HepG2 (cell line): ENCODE results near the gene FAF1. TPM values are rescaled to one million over a fixed set of nuclear protein-coding genes. Genes with fewer than 3 reads are reported as not detected.

ENCODE experiments used
- ATAC-seq: fragments of 200-7000 bp; cut with Tn5 transposase; 3 replicates; pipeline ENCODE4 v1.9.1; 2020; ENCODE audit warnings: mild to moderate bottlenecking, moderate library complexity
- BruUV-seq: library from RNA; stranded (reverse); fragments of 400-500 nt; replicated peaks from 2 replicates; lab custom pipeline; 2021; lab: Mats Ljungman, UMichigan
- CTCF ChIA-PET: fragments of 300-600 bp; formaldehyde crosslinking; extraction: SDS; loops from one replicate; lab custom pipeline; 2021; ENCODE audit warnings: low total read pairs, inconsistent platforms, low intra/inter-chr PET ratio; lab: Yijun Ruan, JAX
- POLR2A ChIA-PET: fragments of 350-600 bp; sonication (Branson Sonifier 250); formaldehyde crosslinking; loops from one replicate; lab custom pipeline; 2020; ENCODE audit warnings: antibody characterized with exemption, inconsistent platforms; lab: Yijun Ruan, JAX
- DNase-seq: peaks from one replicate; pipeline ENCODE4 v3.0.0-alpha.2; 2015; ENCODE audit warnings: low spot score
- FAIRE-seq: peaks from 3 replicates; lab custom pipeline; 2011; peaks lifted over from hg19 to GRCh38; lab: Jason Lieb, UNC
- H2AFZ ChIP-seq: one replicate; pipeline ENCODE4 v1.6.1; 2011; ENCODE audit warnings: low read length, inconsistent platforms
- H3K27ac ChIP-seq: fragments of 300-600 bp; 3 replicates; pipeline ENCODE4 v1.8.0; 2011; ENCODE audit warnings: mixed run types, mild to moderate bottlenecking, mixed read lengths, low read length, inconsistent platforms; ENCODE audit not compliant: insufficient read depth; ENCODE audit errors: extremely low read length
- H3K27me3 ChIP-seq, 2 experiments: fragments of 200-600 bp in 1 of 2; 2 replicates in 1 of 2; 3 replicates in 1 of 2; pipeline versions ENCODE4 v1.6.0 to v1.8.0; 2011; ENCODE audit warnings: low read length in 2 of 2, mild to moderate bottlenecking in 2 of 2, moderate library complexity in 2 of 2, inconsistent platforms in 1 of 2; ENCODE audit not compliant: insufficient read depth in 2 of 2, control insufficient read depth in 1 of 2
- H3K36me3 ChIP-seq, 2 experiments: fragments of 200-600 bp in 1 of 2; replicated peaks in 1 of 2; 2 replicates in 1 of 2; 3 replicates in 1 of 2; pipeline versions ENCODE4 v1.5.1 to v1.8.0; 2011; ENCODE audit warnings: low read length in 2 of 2, inconsistent platforms in 1 of 2; ENCODE audit not compliant: insufficient read depth in 2 of 2, control insufficient read depth in 1 of 2
- H3K4me1 ChIP-seq: 2 replicates; pipeline ENCODE4 v1.5.1; 2012; ENCODE audit warnings: low read length, inconsistent platforms; ENCODE audit not compliant: insufficient read depth
- H3K4me2 ChIP-seq: 2 replicates; pipeline ENCODE4 v1.6.0; 2011; ENCODE audit warnings: low read depth, low read length, inconsistent platforms
- H3K4me3 ChIP-seq, 3 experiments: fragments of 200-600 bp in 1 of 3; sonication (generic), shearing (Covaris generic) in 1 of 3; replicated peaks in 1 of 3; 2 replicates each; pipeline ENCODE4 v1.5.1; 2011 to 2016; ENCODE audit warnings: low read length in 3 of 3, inconsistent platforms in 2 of 3, low read depth in 2 of 3, mild to moderate bottlenecking in 2 of 3, control low read depth in 1 of 3, mixed read lengths in 1 of 3; ENCODE audit not compliant: insufficient read depth in 1 of 3
- H3K79me2 ChIP-seq: one replicate; pipeline ENCODE4 v1.6.1; 2011; ENCODE audit warnings: low read length, inconsistent platforms; ENCODE audit not compliant: insufficient read depth
- H3K9ac ChIP-seq: 2 replicates; pipeline ENCODE4 v1.6.0; 2011; ENCODE audit warnings: mild to moderate bottlenecking, low read depth, low read length, inconsistent platforms; ENCODE audit not compliant: insufficient read depth
- H3K9me3 ChIP-seq: 2 replicates; pipeline ENCODE4 v1.5.1; 2012; ENCODE audit warnings: mild to moderate bottlenecking, low read length
- H4K20me1 ChIP-seq: 2 replicates; pipeline ENCODE4 v1.6.0; 2011; ENCODE audit warnings: inconsistent platforms, mild to moderate bottlenecking, low read length, moderate library complexity; ENCODE audit not compliant: insufficient read depth
- CCDC6 ChIP-seq: sonication (generic); formaldehyde crosslinking; IDR thresholded peaks from 2 replicates; pipeline ENCODE4 v1.8.1; 2022; ENCODE audit warnings: mild to moderate bottlenecking, missing genetic modification reagents, moderate library complexity
- DNMT1 ChIP-seq: sonication (generic); formaldehyde crosslinking; IDR thresholded peaks from 2 replicates; pipeline ENCODE4 v1.5.1; 2020; ENCODE audit warnings: mild to moderate bottlenecking, missing genetic modification reagents
- GATAD2A ChIP-seq: IDR thresholded peaks from 2 replicates; pipeline ENCODE4 v1.6.1; 2016
- HIVEP1 ChIP-seq: sonication (generic); formaldehyde crosslinking; IDR thresholded peaks from 2 replicates; pipeline ENCODE4 v1.4.0; 2020; ENCODE audit warnings: mild to moderate bottlenecking, missing genetic modification reagents
- KDM1A ChIP-seq: IDR thresholded peaks from 2 replicates; pipeline ENCODE4 v1.6.1; 2016; ENCODE audit warnings: missing compliant biosample characterization
- KMT2A ChIP-seq: sonication (generic); formaldehyde crosslinking; IDR thresholded peaks from 2 replicates; pipeline ENCODE4 v1.4.0; 2020; ENCODE audit warnings: missing genetic modification reagents
- NFYB ChIP-seq: sonication (generic); formaldehyde crosslinking; IDR thresholded peaks from 2 replicates; pipeline ENCODE4 v1.4.0; 2020; ENCODE audit warnings: missing genetic modification reagents
- REL ChIP-seq: sonication (generic); formaldehyde crosslinking; conservative IDR thresholded peaks from 2 replicates; pipeline ENCODE4 v1.8.0; 2022; ENCODE audit warnings: mild to moderate bottlenecking, missing genetic modification reagents, moderate library complexity
- SNAI1 ChIP-seq: sonication (generic); formaldehyde crosslinking; IDR thresholded peaks from 2 replicates; pipeline ENCODE4 v1.5.0; 2020; ENCODE audit warnings: mild to moderate bottlenecking, missing genetic modification reagents, borderline replicate concordance
- SRSF9 ChIP-seq: fragments of 200-400 bp; formaldehyde crosslinking; IDR thresholded peaks from 2 replicates; pipeline ENCODE4 v1.6.1; 2018; ENCODE audit warnings: borderline replicate concordance, mild to moderate bottlenecking, low read depth, low read length; ENCODE audit not compliant: insufficient read depth, poor library complexity, severe bottlenecking
- ZFP41 ChIP-seq: sonication (generic); formaldehyde crosslinking; IDR thresholded peaks from 2 replicates; pipeline ENCODE4 v1.4.0; 2020; ENCODE audit warnings: mild to moderate bottlenecking, missing genetic modification reagents, borderline replicate concordance
- ZNF350 ChIP-seq: sonication (generic); formaldehyde crosslinking; IDR thresholded peaks from 2 replicates; pipeline ENCODE4 v1.4.0; 2020; ENCODE audit warnings: mild to moderate bottlenecking, low read depth, missing genetic modification reagents, borderline replicate concordance
- ZNF674 ChIP-seq: sonication (generic); formaldehyde crosslinking; IDR thresholded peaks from 2 replicates; pipeline ENCODE4 v1.5.0; 2020; ENCODE audit warnings: low read depth, mild to moderate bottlenecking, missing genetic modification reagents
- ZNF724P ChIP-seq: sonication (generic); formaldehyde crosslinking; IDR thresholded peaks from 2 replicates; pipeline ENCODE4 v1.8.0; 2022; ENCODE audit warnings: missing genetic modification reagents, borderline replicate concordance
- ZNF777 ChIP-seq: sonication (generic); formaldehyde crosslinking; IDR thresholded peaks from 2 replicates; pipeline ENCODE4 v1.4.0; 2020; ENCODE audit warnings: missing genetic modification reagents
- ZNF788 ChIP-seq: sonication (generic); formaldehyde crosslinking; IDR thresholded peaks from 2 replicates; pipeline ENCODE4 v1.5.0; 2020; ENCODE audit warnings: mild to moderate bottlenecking, missing genetic modification reagents, borderline replicate concordance
- ZZZ3 ChIP-seq: sonication (generic); formaldehyde crosslinking; IDR thresholded peaks from 2 replicates; pipeline ENCODE4 v1.4.0; 2020; ENCODE audit warnings: missing genetic modification reagents, mild to moderate bottlenecking, borderline replicate concordance
- WGBS: methylation state at CpG from one replicate; pipeline ENCODE4 v1.1.6; 2017; ENCODE audit warnings: low lambda C conversion rate; 5-methylcytosine and 5-hydroxymethylcytosine counted together
- in situ Hi-C: cut with HindIII; loops from 2 replicates; pipeline ENCODE4 v1.10.0; 2017; ENCODE audit warnings: low pct_unique_long_range_greater_than_20kb; ENCODE audit not compliant: extremely low pct_ligation_motif_present
- intact Hi-C: fragments of 100-400 bp; cut with micrococcal nuclease; formaldehyde crosslinking; loops from one replicate; pipeline ENCODE4 v1.10.0; 2022; ENCODE audit not compliant: unreplicated experiment
- polyA plus RNA-seq, 8 experiments: library from polyadenylated mRNA; depleted of rRNA in 3 of 8; stranded (reverse) in 7 of 8; unstranded in 1 of 8; fragments of >200 nt; fragmentation: Illumina TruSeq in 4 of 8; extraction: Trizol in 4 of 8; gene quantifications; 2 replicates each; pipeline versions ENCODE4 v1.2.1 to v1.2.3, GENCODE V29; 2011 to 2016; ENCODE audit warnings: low read depth in 4 of 8, missing spikeins in 1 of 8, mixed read lengths in 1 of 8; ENCODE audit not compliant: insufficient read depth in 1 of 8
- total RNA-seq, 5 experiments: library from RNA; depleted of rRNA; stranded (reverse); fragments of >200 nt; fragmentation: Illumina TruSeq; extraction: Trizol; gene quantifications; 2 replicates each; pipeline ENCODE4 v1.2.3, GENCODE V29; 2016; ENCODE audit warnings: low read depth in 1 of 5
- TF ChIP-seq, protein P1 (sequence below): sonication (generic); formaldehyde crosslinking; IDR thresholded peaks from 2 replicates; pipeline ENCODE4 v1.9.0; 2022; ENCODE audit warnings: low read depth, missing genetic modification reagents
- TF ChIP-seq, protein P2 (sequence below): sonication (generic); formaldehyde crosslinking; IDR thresholded peaks from 2 replicates; pipeline ENCODE4 v1.4.0; 2020; ENCODE audit warnings: missing genetic modification reagents, borderline replicate concordance

The FAF1 gene
- total and polyA plus RNA-seq, 2 of the 13 experiments (the other 11 are each of a cell fraction or from before 2014, with no cell fraction given): 19.4 to 63.3 TPM

DNA sequence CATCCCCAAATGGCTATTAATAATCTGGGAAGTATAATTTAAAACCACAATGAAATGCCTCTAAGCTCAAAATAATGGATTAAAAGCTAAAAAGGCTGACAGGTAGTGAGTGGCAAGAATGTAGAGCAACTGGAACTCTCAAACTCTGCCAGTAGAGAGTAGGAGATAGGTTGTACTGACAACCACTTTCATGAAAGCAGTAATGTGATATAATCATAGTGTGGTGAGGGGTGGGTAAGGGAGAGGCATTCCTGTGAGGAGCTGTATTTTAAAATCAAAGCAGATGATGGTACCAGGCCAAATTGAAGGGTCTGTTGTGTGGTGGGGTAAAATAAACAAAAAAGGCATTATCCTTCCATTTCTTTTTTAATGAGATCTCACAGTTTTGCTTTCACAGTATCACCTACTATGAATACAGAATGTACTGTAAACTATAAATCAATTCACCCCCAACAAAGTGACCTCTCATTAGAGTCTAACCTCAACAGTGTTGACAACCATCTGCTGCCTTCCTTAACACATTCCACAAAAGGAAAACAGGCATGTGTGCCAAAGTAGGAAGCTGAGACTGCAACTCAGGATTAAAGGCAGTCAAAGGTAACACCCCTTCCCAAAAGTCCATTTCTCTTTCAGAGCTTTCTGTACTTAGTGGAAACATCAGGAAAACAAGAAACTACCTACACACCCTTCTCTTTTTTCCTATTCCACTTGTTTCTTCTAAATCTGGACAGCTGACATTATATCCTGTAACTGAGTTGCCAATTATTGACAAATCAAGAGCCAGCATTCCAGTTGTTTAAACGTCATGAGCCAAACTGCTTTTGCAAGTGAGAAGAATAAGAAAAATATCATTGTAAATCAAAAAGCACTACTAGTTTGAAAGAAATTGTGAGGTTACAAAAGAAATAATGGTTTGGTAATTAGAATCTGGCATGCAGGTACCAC is 130.8 kb downstream of the FAF1 start:
- no peak for FAIRE-seq
- Histone ChIP-seq H3K27me3 (no peaks in the 10 kb centered on the region), H4K20me1 (no peaks in the 10 kb centered on the region), H3K36me3 (no peaks in the 10 kb centered on the region), H2AFZ (no peak overlapping the region), H3K4me1 (peaks cover 9% of the 10 kb centered on the region), H3K9ac (no peak overlapping the region), H3K4me2 (no peak overlapping the region), H3K4me3 (no peak overlapping the region), H3K27ac (no peak overlapping the region), H3K9me3 (no peaks in the 10 kb centered on the region), H3K79me2 (no peaks in the 10 kb centered on the region)
- POLR2A ChIA-PET: no interaction called here
- no peak for ATAC-seq
- in situ Hi-C loops: no loop called here
- BruUV-seq: no TSS peak
- TF ChIP-seq ZNF350 (CRISPR knock-in tag) (no peak), DNMT1 (no peak), ZNF674 (no peak), NFYB (CRISPR knock-in tag) (no peak), ZNF788 (CRISPR knock-in tag) (no peak), HIVEP1 (CRISPR knock-in tag) (no peak), ZNF777 (CRISPR knock-in tag) (no peak), CCDC6 (CRISPR knock-in tag) (no peak), KDM1A (no peak), ZNF724P (CRISPR knock-in tag) (no peak), KMT2A (no peak), GATAD2A (CRISPR knock-in tag) (no peak), SNAI1 (no peak), SRSF9 (no peak), ZZZ3 (no peak), REL (CRISPR knock-in tag) (no peak), ZFP41 (no peak)
- TF ChIP-seq, protein P1, sequence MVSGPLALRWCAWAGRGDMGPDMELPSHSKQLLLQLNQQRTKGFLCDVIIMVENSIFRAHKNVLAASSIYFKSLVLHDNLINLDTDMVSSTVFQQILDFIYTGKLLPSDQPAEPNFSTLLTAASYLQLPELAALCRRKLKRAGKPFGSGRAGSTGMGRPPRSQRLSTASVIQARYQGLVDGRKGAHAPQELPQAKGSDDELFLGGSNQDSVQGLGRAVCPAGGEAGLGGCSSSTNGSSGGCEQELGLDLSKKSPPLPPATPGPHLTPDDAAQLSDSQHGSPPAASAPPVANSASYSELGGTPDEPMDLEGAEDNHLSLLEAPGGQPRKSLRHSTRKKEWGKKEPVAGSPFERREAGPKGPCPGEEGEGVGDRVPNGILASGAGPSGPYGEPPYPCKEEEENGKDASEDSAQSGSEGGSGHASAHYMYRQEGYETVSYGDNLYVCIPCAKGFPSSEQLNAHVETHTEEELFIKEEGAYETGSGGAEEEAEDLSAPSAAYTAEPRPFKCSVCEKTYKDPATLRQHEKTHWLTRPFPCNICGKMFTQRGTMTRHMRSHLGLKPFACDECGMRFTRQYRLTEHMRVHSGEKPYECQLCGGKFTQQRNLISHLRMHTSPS (CRISPR knock-in tag): no peak
- TF ChIP-seq, protein P2, sequence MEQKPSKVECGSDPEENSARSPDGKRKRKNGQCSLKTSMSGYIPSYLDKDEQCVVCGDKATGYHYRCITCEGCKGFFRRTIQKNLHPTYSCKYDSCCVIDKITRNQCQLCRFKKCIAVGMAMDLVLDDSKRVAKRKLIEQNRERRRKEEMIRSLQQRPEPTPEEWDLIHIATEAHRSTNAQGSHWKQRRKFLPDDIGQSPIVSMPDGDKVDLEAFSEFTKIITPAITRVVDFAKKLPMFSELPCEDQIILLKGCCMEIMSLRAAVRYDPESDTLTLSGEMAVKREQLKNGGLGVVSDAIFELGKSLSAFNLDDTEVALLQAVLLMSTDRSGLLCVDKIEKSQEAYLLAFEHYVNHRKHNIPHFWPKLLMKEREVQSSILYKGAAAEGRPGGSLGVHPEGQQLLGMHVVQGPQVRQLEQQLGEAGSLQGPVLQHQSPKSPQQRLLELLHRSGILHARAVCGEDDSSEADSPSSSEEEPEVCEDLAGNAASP: no peak
- intact Hi-C loops: no loop called here
- CTCF ChIA-PET: no interaction called here
- WGBS: 90% methylated on average over 1 of the region's 1 CpG
- no peak for DNase-seq
